ENCODE results near the gene FOXN3.

FOXN3 gene

DNA sequence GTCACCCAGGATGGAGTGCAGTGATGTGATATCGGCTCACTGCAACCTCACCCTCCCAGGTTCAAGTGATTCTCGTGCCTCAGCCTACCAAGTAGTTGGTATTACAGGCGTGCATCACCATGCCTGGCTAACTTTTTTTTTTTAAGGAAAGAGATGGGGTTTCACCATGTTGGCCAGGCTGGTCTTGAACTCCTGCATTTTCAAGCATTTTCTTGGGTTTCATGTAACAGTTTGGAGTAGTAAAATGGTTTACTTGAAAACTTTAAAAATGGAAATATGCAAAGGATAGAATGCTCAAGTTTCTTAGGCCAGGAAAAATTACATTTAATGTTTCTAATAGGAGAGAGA lies 63.3 kb downstream of the FOXN3 start:
- in situ Hi-C loops (cut with HindIII; ENCODE audit: low pct_unique_long_range_greater_than_20kb, low sequenced_read_pairs), result no loop called here
- DNase-seq (ENCODE audit: low read depth in 1 of 2, low spot score in 1 of 2), result no peak

GRCh38 chr14:89352976-89353765 lies 63.9 kb downstream of the FOXN3 start:
- in situ Hi-C loops (cut with HindIII; ENCODE audit: low pct_unique_long_range_greater_than_20kb, low sequenced_read_pairs), result no loop called here
- DNase-seq (ENCODE audit: low read depth in 1 of 2, low spot score in 1 of 2), result no peak
- TF ChIP-seq JUND (IDR thresholded peaks at IDR 0.05; ENCODE audit: low read depth), result no peak

More for the DNA sequence above, 63.3 kb downstream of the FOXN3 start:
- TF ChIP-seq JUND (IDR thresholded peaks at IDR 0.05; ENCODE audit: low read depth), result no peak

- TF ChIP-seq JUND (IDR thresholded peaks at IDR 0.05; ENCODE audit: low read depth), result no peak
- in situ Hi-C loops (cut with HindIII; ENCODE audit: low pct_unique_long_range_greater_than_20kb, low sequenced_read_pairs), result no loop called here
- no peak for DNase-seq (ENCODE audit: low read depth in 1 of 2, low spot score in 1 of 2)
Measured at GRCh38 chr14:89351516-89352404, 65.3 kb downstream of the FOXN3 start.

GRCh38 chr14:89351221-89351515 lies 65.9 kb downstream of the FOXN3 start:
- in situ Hi-C loops (cut with HindIII; ENCODE audit: low pct_unique_long_range_greater_than_20kb, low sequenced_read_pairs), result no loop called here
- no peak for TF ChIP-seq JUND (IDR thresholded peaks at IDR 0.05; ENCODE audit: low read depth)
- no peak for DNase-seq (ENCODE audit: low read depth in 1 of 2, low spot score in 1 of 2)

- no peak for TF ChIP-seq JUND (IDR thresholded peaks at IDR 0.05; ENCODE audit: low read depth)
- DNase-seq (ENCODE audit: low read depth in 1 of 2, low spot score in 1 of 2), result no peak
- in situ Hi-C loops (cut with HindIII; ENCODE audit: low pct_unique_long_range_greater_than_20kb, low sequenced_read_pairs), result no loop called here
Measured at GRCh38 chr14:89350152-89350551, 66.9 kb downstream of the FOXN3 start.

- TF ChIP-seq JUND (IDR thresholded peaks at IDR 0.05; ENCODE audit: low read depth), result no peak
- in situ Hi-C loops (cut with HindIII; ENCODE audit: low pct_unique_long_range_greater_than_20kb, low sequenced_read_pairs), result no loop called here
- no peak for DNase-seq (ENCODE audit: low read depth in 1 of 2, low spot score in 1 of 2)
Measured at GRCh38 chr14:89349171-89350008, 67.6 kb downstream of the FOXN3 start.

- in situ Hi-C loops (cut with HindIII; ENCODE audit: low pct_unique_long_range_greater_than_20kb, low sequenced_read_pairs), result no loop called here
- DNase-seq (ENCODE audit: low read depth in 1 of 2, low spot score in 1 of 2), result no peak
- TF ChIP-seq JUND (IDR thresholded peaks at IDR 0.05; ENCODE audit: low read depth), result no peak
Measured at GRCh38 chr14:89348722-89349121, 68.3 kb downstream of the FOXN3 start.

GRCh38 chr14:89347885-89348284 lies 69.1 kb downstream of the FOXN3 start:
- in situ Hi-C loops (cut with HindIII; ENCODE audit: low pct_unique_long_range_greater_than_20kb, low sequenced_read_pairs), result no loop called here
- DNase-seq (ENCODE audit: low read depth in 1 of 2, low spot score in 1 of 2), result no peak
- no peak for TF ChIP-seq JUND (IDR thresholded peaks at IDR 0.05; ENCODE audit: low read depth)

GRCh38 chr14:89344920-89345254 lies 72.1 kb downstream of the FOXN3 start:
- TF ChIP-seq JUND (IDR thresholded peaks at IDR 0.05; ENCODE audit: low read depth), result no peak
- DNase-seq (ENCODE audit: low read depth in 1 of 2, low spot score in 1 of 2), result no peak
- in situ Hi-C loops (cut with HindIII; ENCODE audit: low pct_unique_long_range_greater_than_20kb, low sequenced_read_pairs), result no loop called here

DNA sequence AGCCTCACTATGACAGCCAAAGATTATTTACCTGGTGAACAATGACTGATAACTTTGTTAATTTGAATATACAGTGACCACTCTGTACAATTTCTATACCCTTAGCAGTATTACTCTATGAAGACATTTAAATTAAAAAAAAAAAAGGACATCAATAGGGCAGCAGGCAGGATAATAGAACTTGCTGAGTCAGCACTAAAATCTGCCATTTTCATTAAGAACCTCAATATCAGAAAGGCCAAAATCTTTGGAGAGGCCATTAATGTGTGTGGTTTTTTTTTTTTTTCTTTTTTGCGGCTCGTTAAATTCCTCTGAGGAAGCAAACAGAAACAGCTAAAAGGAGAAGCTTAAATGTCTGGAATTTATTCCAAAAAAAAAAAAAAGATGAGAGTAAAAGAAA lies 73.7 kb downstream of the FOXN3 start:
- in situ Hi-C loops (cut with HindIII; ENCODE audit: low pct_unique_long_range_greater_than_20kb, low sequenced_read_pairs), result no loop called here
- no peak for DNase-seq (ENCODE audit: low read depth in 1 of 2, low spot score in 1 of 2)
- TF ChIP-seq JUND (IDR thresholded peaks at IDR 0.05; ENCODE audit: low read depth), result no peak

- DNase-seq (ENCODE audit: low read depth in 1 of 2, low spot score in 1 of 2), result no peak
- in situ Hi-C loops (cut with HindIII; ENCODE audit: low pct_unique_long_range_greater_than_20kb, low sequenced_read_pairs), result no loop called here
Measured at GRCh38 chr14:89342049-89342448, 75.0 kb downstream of the FOXN3 start.

DNA sequence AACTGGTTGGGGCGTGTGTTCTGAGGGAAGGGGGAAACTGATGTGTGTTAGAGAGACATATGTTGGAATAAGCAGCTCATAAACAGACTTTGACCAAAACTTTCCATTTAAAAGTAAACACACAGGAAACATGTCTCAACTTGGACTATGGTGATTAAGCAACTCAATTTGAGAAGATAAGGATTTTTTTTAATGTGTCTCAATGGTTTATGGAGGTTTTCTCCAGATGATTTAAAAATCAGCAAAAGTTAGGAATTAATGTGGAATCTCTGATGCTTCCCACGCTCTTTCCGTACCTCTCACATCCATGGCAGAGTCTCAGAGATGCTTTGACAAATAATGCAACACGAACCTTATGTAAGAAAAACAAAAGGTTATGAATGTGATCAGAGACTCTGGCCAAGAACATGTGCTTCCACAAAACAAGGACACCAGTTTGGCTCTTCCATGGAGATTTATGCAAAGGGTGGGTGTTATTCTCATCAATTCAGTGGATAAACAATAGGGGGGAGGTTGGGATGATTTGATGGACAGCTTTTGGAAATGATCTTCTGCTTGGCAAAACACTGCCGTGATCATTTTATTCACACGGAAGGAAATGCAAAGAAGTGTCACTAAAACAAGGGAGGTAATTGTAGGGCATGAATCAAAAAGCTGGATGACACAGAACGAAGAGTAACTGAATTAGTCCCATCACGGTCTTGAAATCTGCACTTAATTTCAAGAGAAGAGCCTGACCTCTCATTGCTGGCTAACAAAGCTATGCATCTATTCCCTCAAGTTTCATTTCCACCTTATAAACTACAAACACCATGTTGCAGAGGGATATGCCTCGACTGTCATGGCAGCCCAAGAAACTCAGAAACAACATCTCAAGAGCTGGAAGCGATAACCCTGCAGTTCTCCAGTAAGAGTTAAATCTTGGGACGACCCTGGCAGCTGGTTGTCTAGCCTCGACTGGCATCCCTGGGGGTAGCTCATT lies 76.5 kb downstream of the FOXN3 start:
- DNase-seq (ENCODE audit: low read depth in 1 of 2, low spot score in 1 of 2), result no peak
- no peak for TF ChIP-seq JUND (IDR thresholded peaks at IDR 0.05; ENCODE audit: low read depth)

More at GRCh38 chr14:89342049-89342448, 75.0 kb downstream of the FOXN3 start:
- TF ChIP-seq JUND (IDR thresholded peaks at IDR 0.05; ENCODE audit: low read depth), result no peak

More for the DNA sequence above, 76.5 kb downstream of the FOXN3 start:
- in situ Hi-C loops (cut with HindIII; ENCODE audit: low pct_unique_long_range_greater_than_20kb, low sequenced_read_pairs), result no loop called here

Data from T47D (cell line).